HepG2 (cell line): Measurements from ENCODE around the gene ELL. TPM values are rescaled to one million over a fixed set of nuclear protein-coding genes. Genes with fewer than 3 reads are reported as not detected.

Source experiments
- CBX1 ChIP-seq: IDR thresholded peaks from one replicate; pipeline ENCODE4 v1.6.1; 2016; ENCODE audit warnings: antibody characterized with exemption, low read depth
- HNRNPH1 ChIP-seq: fragments of 200-400 bp; formaldehyde crosslinking; optimal IDR thresholded peaks from 2 replicates; pipeline ENCODE3; 2017; ENCODE audit warnings: mild to moderate bottlenecking, low read depth, low read length
- IRF2 ChIP-seq: IDR thresholded peaks from 2 replicates; pipeline ENCODE4 v1.6.1; 2018; ENCODE audit warnings: missing genetic modification reagents, missing compliant biosample characterization
- IRF9 ChIP-seq: sonication (generic); formaldehyde crosslinking; IDR thresholded peaks from 2 replicates; pipeline ENCODE4 v1.8.0; 2022; ENCODE audit warnings: missing genetic modification reagents, mild to moderate bottlenecking, borderline replicate concordance
- KDM5B ChIP-seq: sonication (generic); formaldehyde crosslinking; IDR thresholded peaks from 2 replicates; pipeline ENCODE4 v1.4.0; 2020; ENCODE audit warnings: missing genetic modification reagents, mild to moderate bottlenecking, borderline replicate concordance
- MTF1 ChIP-seq: sonication (generic); formaldehyde crosslinking; IDR thresholded peaks from 2 replicates; pipeline ENCODE4 v1.5.0; 2020; ENCODE audit warnings: missing genetic modification reagents
- NCOA2 ChIP-seq: sonication (generic); formaldehyde crosslinking; IDR thresholded peaks from 2 replicates; pipeline ENCODE4 v1.8.0; 2022; ENCODE audit warnings: inconsistent platforms
- NFE2 ChIP-seq: sonication (generic); formaldehyde crosslinking; IDR thresholded peaks from 2 replicates; pipeline ENCODE4 v1.4.0; 2020; ENCODE audit warnings: missing genetic modification reagents
- PATZ1 ChIP-seq: sonication (generic); formaldehyde crosslinking; IDR thresholded peaks from 2 replicates; pipeline ENCODE4 v1.4.0; 2020; ENCODE audit warnings: missing genetic modification reagents
- PHF21A ChIP-seq: sonication (generic); formaldehyde crosslinking; IDR thresholded peaks from 2 replicates; pipeline ENCODE4 v1.5.0; 2020; ENCODE audit warnings: mild to moderate bottlenecking, missing genetic modification reagents
- POLR2A ChIP-seq, 2 experiments: IDR thresholded peaks; 2 replicates each; pipeline ENCODE4 v1.6.1; 2011; ENCODE audit warnings: low read depth in 2 of 2, low read length in 2 of 2, mild to moderate bottlenecking in 1 of 2, moderate library complexity in 1 of 2; ENCODE audit not compliant: insufficient read depth in 1 of 2
- POLR2G ChIP-seq: fragments of 200-400 bp; formaldehyde crosslinking; IDR thresholded peaks from 2 replicates; pipeline ENCODE4 v1.6.1; 2018; ENCODE audit warnings: mild to moderate bottlenecking, low read depth, low read length, moderate library complexity
- REXO4 ChIP-seq: sonication (generic); formaldehyde crosslinking; IDR thresholded peaks from 2 replicates; pipeline ENCODE4 v1.8.0; 2022; ENCODE audit warnings: missing genetic modification reagents, mild to moderate bottlenecking, borderline replicate concordance
- SOX6 ChIP-seq, 2 experiments: fragments of 450-650 bp in 1 of 2; sonication (generic) in 1 of 2; formaldehyde crosslinking in 1 of 2; IDR thresholded peaks; 2 replicates each; pipeline versions ENCODE4 v1.4.0 to v1.6.1; 2017 to 2020; ENCODE audit warnings: antibody characterized with exemption in 1 of 2, mild to moderate bottlenecking in 1 of 2, missing genetic modification reagents in 1 of 2
- TAF15 ChIP-seq: fragments of 200-400 bp; formaldehyde crosslinking; IDR thresholded peaks from one replicate; pipeline ENCODE4 v1.6.1; 2018; ENCODE audit warnings: mild to moderate bottlenecking, low read depth, low read length; ENCODE audit not compliant: poor library complexity, severe bottlenecking
- TOPORS ChIP-seq: sonication (generic); formaldehyde crosslinking; IDR thresholded peaks from 2 replicates; pipeline ENCODE4 v1.8.0; 2023; ENCODE audit warnings: mild to moderate bottlenecking, missing genetic modification reagents
- TRIM24 ChIP-seq: sonication (generic); formaldehyde crosslinking; IDR thresholded peaks from 2 replicates; pipeline ENCODE4 v1.8.0; 2022; ENCODE audit warnings: mild to moderate bottlenecking, missing genetic modification reagents
- TSC22D2 ChIP-seq: sonication (generic); formaldehyde crosslinking; IDR thresholded peaks from 2 replicates; pipeline ENCODE4 v1.5.1; 2020; ENCODE audit warnings: missing genetic modification reagents, mild to moderate bottlenecking, borderline replicate concordance
- ZFP36L1 ChIP-seq: sonication (generic); formaldehyde crosslinking; IDR thresholded peaks from 2 replicates; pipeline ENCODE4 v1.8.0; 2022; ENCODE audit warnings: mild to moderate bottlenecking, missing genetic modification reagents, moderate library complexity
- ZFP90 ChIP-seq: sonication (generic); formaldehyde crosslinking; IDR thresholded peaks from 2 replicates; pipeline ENCODE4 v1.8.0; 2022; ENCODE audit warnings: missing genetic modification reagents, mild to moderate bottlenecking, inconsistent platforms, borderline replicate concordance
- ZNF510 ChIP-seq: sonication (generic); formaldehyde crosslinking; IDR thresholded peaks from 2 replicates; pipeline ENCODE4 v1.4.0; 2020; ENCODE audit warnings: low read depth, mild to moderate bottlenecking, missing genetic modification reagents
- ZNF710 ChIP-seq: sonication (generic); formaldehyde crosslinking; IDR thresholded peaks from 2 replicates; pipeline ENCODE4 v1.5.0; 2020; ENCODE audit warnings: mild to moderate bottlenecking, missing genetic modification reagents, borderline replicate concordance
- ZNF776 ChIP-seq: sonication (generic); formaldehyde crosslinking; IDR thresholded peaks from 2 replicates; pipeline ENCODE4 v1.4.0; 2020; ENCODE audit warnings: mild to moderate bottlenecking, missing genetic modification reagents
- ZNF790 ChIP-seq: sonication (generic); formaldehyde crosslinking; IDR thresholded peaks from 2 replicates; pipeline ENCODE4 v1.8.0; 2022; ENCODE audit warnings: missing genetic modification reagents, mild to moderate bottlenecking, borderline replicate concordance
- ZNF792 ChIP-seq: IDR thresholded peaks from 2 replicates; pipeline ENCODE4 v1.6.1; 2016
- ZSCAN31 ChIP-seq: sonication (generic); formaldehyde crosslinking; IDR thresholded peaks from 2 replicates; pipeline ENCODE4 v1.5.0; 2020; ENCODE audit warnings: low read depth, mild to moderate bottlenecking, missing genetic modification reagents
- polyA plus RNA-seq, 8 experiments: library from polyadenylated mRNA; depleted of rRNA in 3 of 8; stranded (reverse) in 7 of 8; unstranded in 1 of 8; fragments of >200 nt; fragmentation: Illumina TruSeq in 4 of 8; extraction: Trizol in 4 of 8; gene quantifications; 2 replicates each; pipeline versions ENCODE4 v1.2.1 to v1.2.3, GENCODE V29; 2011 to 2016; ENCODE audit warnings: low read depth in 4 of 8, missing spikeins in 1 of 8, mixed read lengths in 1 of 8; ENCODE audit not compliant: insufficient read depth in 1 of 8
- total RNA-seq, 5 experiments: library from RNA; depleted of rRNA; stranded (reverse); fragments of >200 nt; fragmentation: Illumina TruSeq; extraction: Trizol; gene quantifications; 2 replicates each; pipeline ENCODE4 v1.2.3, GENCODE V29; 2016; ENCODE audit warnings: low read depth in 1 of 5

ELL gene
- total and polyA plus RNA-seq, 2 of the 13 experiments (the other 11 are each of a cell fraction or from before 2014, with no cell fraction given), result 3.7 to 5.4 TPM

- peak; percentile 57; the same call in 1 of the 2 replicates for TF ChIP-seq ZFP90 (CRISPR knock-in tag)
- peak; percentile 91 for TF ChIP-seq ZNF792 (CRISPR knock-in tag)
- peak; percentile 69 for TF ChIP-seq POLR2G
- no peak for TF ChIP-seq HNRNPH1
- peak; percentile 94 for TF ChIP-seq TRIM24
- TF ChIP-seq ZNF776 (CRISPR knock-in tag), result no peak
- TF ChIP-seq NFE2 (CRISPR knock-in tag), result peak; percentile 47; the same call in 1 of the 2 replicates
- TF ChIP-seq ZFP36L1 (CRISPR knock-in tag), result peak; percentile 50; the same call in 1 of the 2 replicates
- TF ChIP-seq KDM5B, result peak; percentile 89; the same call in 1 of the 2 replicates
- peak; percentile 55 for TF ChIP-seq CBX1
- TF ChIP-seq IRF2 (CRISPR knock-in tag), result peak; percentile 93
- no peak for TF ChIP-seq TAF15
- TF ChIP-seq IRF9 (CRISPR knock-in tag), result peak; percentile 77; the same call in 1 of the 2 replicates
- TF ChIP-seq ZNF790, result no peak; the same call in 1 of the 2 replicates
- peak; percentile 86; the same call in 1 of the 2 replicates for TF ChIP-seq ZNF710 (CRISPR knock-in tag)
- TF ChIP-seq PHF21A (CRISPR knock-in tag), result peak; percentile 87
- TF ChIP-seq TSC22D2, result peak; percentile 73; the same call in 1 of the 2 replicates
- no peak for TF ChIP-seq SOX6 (IDR thresholded peaks at IDR 0.05)
- peak; percentile 87 for TF ChIP-seq SOX6 (CRISPR knock-in tag; IDR thresholded peaks at IDR 0.05)
- peak; percentile 91 for TF ChIP-seq PATZ1 (CRISPR knock-in tag)
- TF ChIP-seq REXO4 (CRISPR knock-in tag), result no peak
- no peak for TF ChIP-seq MTF1
- TF ChIP-seq ZNF510 (CRISPR knock-in tag), result peak; percentile 46; the same call in 1 of the 2 replicates
- peak in 1 of 2 experiments; percentile 31; a peak in 2 of 4 replicates for TF ChIP-seq POLR2A (IDR thresholded peaks at IDR 0.05; ENCODE audit: insufficient read depth in 1 of 2, low read depth in 2 of 2, low read length in 2 of 2)
- peak; percentile 88 for TF ChIP-seq NCOA2
- TF ChIP-seq ZSCAN31, result peak; percentile 96
- no peak for TF ChIP-seq TOPORS (CRISPR knock-in tag)
Measured at GRCh38 chr19:18478545-18479311, 43.1 kb downstream of the ELL start (continued).
